DMS 273 treated with DMSO at 0.1 percent for 48 hours (cell line): Measurements from ENCODE around the gene MPL.

Experiments used
- DNase-seq: peaks from one replicate; lab custom pipeline; 2025; lab: John Stamatoyannopoulos, UW

MPL gene

GRCh38 chr1:43306688-43307457 is 30.7 kb upstream of the MPL start:
- DNase-seq: no peak

- DNase-seq: no peak
These were observed 30.0 kb upstream of the MPL start for GRCh38 chr1:43307458-43308158.

- DNase-seq: no peak
These were observed 28.8 kb upstream of the MPL start for GRCh38 chr1:43308635-43309404.

- no peak for DNase-seq
These were observed 28.1 kb upstream of the MPL start for GRCh38 chr1:43309405-43310025.

GRCh38 chr1:43311521-43311920 is 26.1 kb upstream of the MPL start:
- DNase-seq: no peak

GRCh38 chr1:43312212-43312623 is 25.4 kb upstream of the MPL start:
- DNase-seq: no peak

- no peak for DNase-seq
These were observed 24.7 kb upstream of the MPL start for GRCh38 chr1:43312663-43313515.

- DNase-seq: no peak
These were observed 23.8 kb upstream of the MPL start for GRCh38 chr1:43313771-43314170.

GRCh38 chr1:43314233-43314632 is 23.4 kb upstream of the MPL start:
- DNase-seq: no peak

- no peak for DNase-seq
These were observed 22.1 kb upstream of the MPL start for GRCh38 chr1:43315481-43315880.

GRCh38 chr1:43315963-43316737 is 21.5 kb upstream of the MPL start:
- no peak for DNase-seq

GRCh38 chr1:43316738-43317520 is 20.7 kb upstream of the MPL start:
- DNase-seq: no peak

- no peak for DNase-seq
These were observed 19.7 kb upstream of the MPL start for GRCh38 chr1:43317817-43318471.

- no peak for DNase-seq
These were observed 18.8 kb upstream of the MPL start for GRCh38 chr1:43318831-43319230.

GRCh38 chr1:43319288-43319687 is 18.3 kb upstream of the MPL start:
- DNase-seq: no peak

- DNase-seq: no peak
These were observed 17.9 kb upstream of the MPL start for GRCh38 chr1:43319766-43320165.

GRCh38 chr1:43321331-43321891 is 16.2 kb upstream of the MPL start:
- no peak for DNase-seq

GRCh38 chr1:43322506-43322905 is 15.1 kb upstream of the MPL start:
- no peak for DNase-seq

GRCh38 chr1:43324810-43325209 is 12.8 kb upstream of the MPL start:
- no peak for DNase-seq
